Neuronal stem cell (in vitro differentiated cells): ENCODE measurements around the gene HS3ST4. TPM values are rescaled to one million over a fixed set of nuclear protein-coding genes. Genes with fewer than 3 reads are reported as not detected.

Experiments
- DNase-seq: peaks from one replicate; pipeline ENCODE4 v3.0.0-alpha.2; 2013; ENCODE audit warnings: low spot score
- H2AFZ ChIP-seq: one replicate; pipeline ENCODE4 v1.6.1; 2013; ENCODE audit warnings: mild to moderate bottlenecking, low read length, inconsistent platforms
- H2AK5ac ChIP-seq: 2 replicates; pipeline ENCODE4 v1.6.1; 2013; ENCODE audit warnings: low read depth, mild to moderate bottlenecking, inconsistent platforms, low read length, moderate library complexity, mixed read lengths
- H2BK120ac ChIP-seq: 2 replicates; pipeline ENCODE4 v1.6.1; 2013; ENCODE audit warnings: low read depth, mild to moderate bottlenecking, inconsistent platforms, low read length, moderate library complexity, mixed read lengths
- H2BK12ac ChIP-seq: one replicate; pipeline ENCODE4 v1.6.1; 2013; ENCODE audit warnings: low read length, inconsistent platforms
- H2BK15ac ChIP-seq: 2 replicates; pipeline ENCODE4 v1.6.1; 2013; ENCODE audit warnings: mild to moderate bottlenecking, low read length, inconsistent platforms, mixed read lengths
- H2BK5ac ChIP-seq: one replicate; pipeline ENCODE4 v1.6.1; 2013; ENCODE audit warnings: inconsistent platforms, mild to moderate bottlenecking, low read length, moderate library complexity
- H3K14ac ChIP-seq: one replicate; pipeline ENCODE4 v1.6.1; 2013; ENCODE audit warnings: low read length, inconsistent platforms
- H3K18ac ChIP-seq: 2 replicates; pipeline ENCODE4 v1.6.1; 2013; ENCODE audit warnings: low read length, inconsistent platforms
- H3K23ac ChIP-seq: 2 replicates; pipeline ENCODE4 v1.6.1; 2013; ENCODE audit warnings: low read depth, mild to moderate bottlenecking, mixed read lengths, low read length, inconsistent platforms; ENCODE audit not compliant: poor library complexity
- H3K27ac ChIP-seq: replicated peaks from 3 replicates; pipeline ENCODE4 v1.5.1; 2013; ENCODE audit warnings: low read length, inconsistent platforms
- H3K27me3 ChIP-seq, 3 experiments: 2 replicates each; pipeline ENCODE4 v1.6.1; 2013; ENCODE audit warnings: low read length in 3 of 3, mild to moderate bottlenecking in 2 of 3, inconsistent platforms in 1 of 3, low read depth in 1 of 3, mixed read lengths in 1 of 3, moderate library complexity in 1 of 3; ENCODE audit not compliant: control insufficient read depth in 3 of 3, insufficient read depth in 3 of 3
- H3K36me3 ChIP-seq, 2 donors: replicated peaks in 1 of 2; 2 replicates each; pipeline ENCODE4 v1.6.1; 2013; ENCODE audit warnings: low read length in 2 of 2; ENCODE audit not compliant: control insufficient read depth in 2 of 2, insufficient read depth in 2 of 2
- H3K4ac ChIP-seq: 2 replicates; pipeline ENCODE4 v1.6.1; 2013; ENCODE audit warnings: inconsistent platforms, mild to moderate bottlenecking, low read length, moderate library complexity
- H3K4me1 ChIP-seq, 2 donors: 1 replicate in 1 of 2; 2 replicates in 1 of 2; pipeline ENCODE4 v1.6.1; 2013; ENCODE audit warnings: low read length in 2 of 2, low read depth in 1 of 2; ENCODE audit not compliant: control insufficient read depth in 2 of 2, insufficient read depth in 1 of 2
- H3K4me2 ChIP-seq: one replicate; pipeline ENCODE4 v1.6.1; 2013; ENCODE audit warnings: mild to moderate bottlenecking, low read length, inconsistent platforms; ENCODE audit not compliant: insufficient read depth, poor library complexity, severe bottlenecking
- H3K4me3 ChIP-seq, 2 donors: 2 replicates each; pipeline ENCODE4 v1.5.1; 2013; ENCODE audit warnings: low read length in 2 of 2, mild to moderate bottlenecking in 2 of 2, inconsistent platforms in 1 of 2, moderate library complexity in 1 of 2
- H3K79me1 ChIP-seq: one replicate; pipeline ENCODE4 v1.6.1; 2013; ENCODE audit warnings: low read depth, mild to moderate bottlenecking, inconsistent platforms, low read length, moderate library complexity
- H3K9ac ChIP-seq: one replicate; pipeline ENCODE4 v1.6.1; 2013; ENCODE audit warnings: mild to moderate bottlenecking, low read depth, low read length, inconsistent platforms; ENCODE audit not compliant: poor library complexity
- H3K9me3 ChIP-seq, 2 donors: replicated peaks in 1 of 2; 2 replicates each; pipeline versions ENCODE3 to v1.6.1; 2013; ENCODE audit warnings: low read length in 2 of 2, mild to moderate bottlenecking in 2 of 2, inconsistent platforms in 1 of 2, low read depth in 1 of 2, mixed read lengths in 1 of 2, moderate library complexity in 1 of 2; ENCODE audit not compliant: control insufficient read depth in 2 of 2, insufficient read depth in 1 of 2
- H4K8ac ChIP-seq: one replicate; pipeline ENCODE4 v1.6.1; 2013; ENCODE audit warnings: low read depth, mild to moderate bottlenecking, inconsistent platforms, low read length, moderate library complexity
- H4K91ac ChIP-seq: one replicate; pipeline ENCODE4 v1.6.1; 2013; ENCODE audit warnings: low read length, low read depth, mild to moderate bottlenecking, inconsistent platforms; ENCODE audit not compliant: poor library complexity
- WGBS, 2 donors: extraction: QIAGEN DNeasy Blood & Tissue Kit; methylation state at CpG; one replicate each; pipeline ENCODE4 v1.1.7; 2013; ENCODE audit warnings: missing lambda C conversion rate in 2 of 2, mixed read lengths in 1 of 2; ENCODE audit not compliant: insufficient read length in 2 of 2, insufficient replicate concordance in 1 of 2; ENCODE audit errors: extremely low coverage in 2 of 2; 5-methylcytosine and 5-hydroxymethylcytosine counted together
- small RNA-seq: library from polyadenylated mRNA; stranded (forward); fragments of <200 nt; extraction: miRNeasy Mini kit (QIAGEN cat#:217004); gene quantifications from one replicate; pipeline ENCODE3, GENCODE V24; 2013; ENCODE audit not compliant: insufficient read depth

HS3ST4 gene

DNA sequence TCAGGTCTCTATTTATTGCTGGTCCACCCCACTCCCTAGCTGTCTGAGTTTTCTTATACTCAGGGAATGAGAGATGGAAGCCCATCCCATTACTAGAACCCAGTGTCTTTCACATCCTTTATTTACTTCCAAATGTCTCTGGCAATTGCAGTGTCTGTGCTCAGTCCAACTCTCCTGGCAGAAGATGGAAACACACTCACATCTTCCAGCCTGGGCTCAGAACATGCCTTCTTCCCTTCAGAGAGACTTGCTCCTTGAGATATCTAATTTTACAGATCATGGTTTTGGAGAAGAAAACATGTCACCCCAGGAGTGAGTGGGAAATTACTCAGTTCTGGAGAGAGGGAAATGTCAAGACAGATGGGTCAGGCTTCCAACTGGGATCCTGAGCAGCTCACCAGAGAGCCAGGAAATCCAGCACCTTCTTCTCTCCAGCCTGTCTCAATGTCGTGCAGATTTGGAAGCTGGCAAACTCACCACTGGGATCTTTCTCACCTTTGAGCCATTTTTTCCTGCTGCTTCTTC is 494.4 kb downstream of the HS3ST4 start:
- no peaks in the 10 kb centered on the region for H3K27me3 ChIP-seq
- no peak overlapping the region for H3K23ac ChIP-seq
- no peak overlapping the region for H3K4me2 ChIP-seq
- no peaks in the 10 kb centered on the region for H3K79me1 ChIP-seq
- no peak overlapping the region for H3K4me3 ChIP-seq
- WGBS, 2 donors = no CpG with 5 or more reads among the region's 1 CpG
- H3K9ac ChIP-seq = no peak overlapping the region
- peaks cover 0 to 2% of the 10 kb centered on the region in 2 donors for H3K9me3 ChIP-seq
- H3K4ac ChIP-seq = no peak overlapping the region
- H3K27ac ChIP-seq = no peak overlapping the region
- no peak overlapping the region for H3K18ac ChIP-seq
- no peak overlapping the region for H2BK5ac ChIP-seq
- H4K91ac ChIP-seq = no peak overlapping the region
- no peak for DNase-seq
- H2BK15ac ChIP-seq = no peak overlapping the region
- H4K8ac ChIP-seq = no peak overlapping the region
- H2AK5ac ChIP-seq = no peak overlapping the region
- H2AFZ ChIP-seq = no peak overlapping the region
- H2BK120ac ChIP-seq = no peak overlapping the region
- no peaks in the 10 kb centered on the region for H3K36me3 ChIP-seq
- H2BK12ac ChIP-seq = no peak overlapping the region
- peaks cover 0 to 2% of the 10 kb centered on the region in 2 donors for H3K4me1 ChIP-seq
- H3K14ac ChIP-seq = no peak overlapping the region

Small RNAs within 50 kb of the gene (small RNA-seq; reads per million reads assigned to genes)
- gene HMGN2P3 (not detected), gene MIR548W (not detected), gene RNA5SP405 (not detected)
